Testis (tissue), 3 donors: ENCODE measurements around the gene AGR3. TPM values are rescaled to one million over a fixed set of nuclear protein-coding genes. Genes with fewer than 3 reads are reported as not detected.

ENCODE experiments used
- DNase-seq: peaks from one replicate; pipeline ENCODE4 v3.0.0-alpha.2; 2019
- H3K27ac ChIP-seq, 2 donors: fragments of 200-600 bp; sonication (generic); one replicate each; pipeline ENCODE4 v1.5.1; 2019
- H3K27me3 ChIP-seq: fragments of 200-600 bp; sonication (generic); one replicate; pipeline ENCODE4 v1.5.1; 2019
- H3K36me3 ChIP-seq: fragments of 200-600 bp; sonication (generic); one replicate; pipeline ENCODE4 v1.5.1; 2017; ENCODE audit warnings: low read depth; ENCODE audit errors: missing control alignments
- H3K4me1 ChIP-seq: fragments of 200-600 bp; sonication (generic); one replicate; pipeline ENCODE4 v1.5.1; 2019
- H3K4me3 ChIP-seq, 2 donors: fragments of 200-600 bp; sonication (generic); one replicate each; pipeline ENCODE4 v1.5.1; 2017 to 2019
- H3K9me3 ChIP-seq: fragments of 200-600 bp; sonication (generic); one replicate; pipeline ENCODE4 v1.5.1; 2017
- CTCF ChIP-seq, 3 experiments: fragments of 450-650 bp in 2 of 3; fragments of 200-600 bp in 1 of 3; sonication (generic) in 1 of 3; IDR thresholded peaks; one replicate each; pipeline ENCODE4 v1.5.1; 2016 to 2019; ENCODE audit warnings: antibody characterized with exemption in 3 of 3, mild to moderate bottlenecking in 2 of 3, moderate library complexity in 1 of 3
- POLR2A ChIP-seq: fragments of 450-650 bp; IDR thresholded peaks from one replicate; pipeline ENCODE4 v1.6.1; 2017; ENCODE audit warnings: antibody characterized with exemption, mild to moderate bottlenecking, moderate library complexity
- WGBS, 2 donors: methylation state at CpG; one replicate each; pipeline ENCODE4 v1.1.5; 2018; 5-methylcytosine and 5-hydroxymethylcytosine counted together
- intact Hi-C: fragments of 100-400 bp; cut with DNase I; formaldehyde crosslinking; loops from one replicate; pipeline ENCODE4 v1.15.1; 2023; ENCODE audit warnings: low total_unique reads
- polyA plus RNA-seq: library from polyadenylated mRNA; stranded (reverse); fragments of 350-450 nt; fragmentation: Illumina TruSeq; extraction: RNeasy Lipid Tissue Mini Kit (QIAGEN cat#74804); gene quantifications from one replicate; pipeline ENCODE4 v1.2.3, GENCODE V29; 2014; ENCODE audit warnings: low read depth, low replicate concordance; ENCODE audit not compliant: insufficient read depth
- total RNA-seq, 2 donors: library from RNA; depleted of rRNA; stranded (reverse); fragments of >200 nt; gene quantifications; one replicate each; pipeline ENCODE4 v1.2.3, GENCODE V29; 2016

The AGR3 gene
- total and polyA plus RNA-seq, 3 donors from 2014 or later = 2.0 TPM; not detected in 2

GRCh38 chr7:16904076-16904475 lies 22.3 kb upstream of the AGR3 start:
- H3K9me3 ChIP-seq = no peaks in the 10 kb centered on the region
- H3K4me1 ChIP-seq = no peaks in the 10 kb centered on the region
- H3K36me3 ChIP-seq = no peaks in the 10 kb centered on the region
- DNase-seq = no peak
- no peaks in the 10 kb centered on the region for H3K27me3 ChIP-seq
- intact Hi-C loops = no loop called here
- H3K27ac ChIP-seq = no peak overlapping the region
- WGBS, 2 donors = 64 to 74% methylated on average over 2 of the region's 2 CpGs
- no peak overlapping the region for H3K4me3 ChIP-seq
- TF ChIP-seq CTCF (IDR thresholded peaks at IDR 0.05) (no peak), POLR2A (no peak)

- Histone ChIP-seq H3K4me1 (no peaks in the 10 kb centered on the region), H3K36me3 (no peaks in the 10 kb centered on the region), H3K27me3 (no peaks in the 10 kb centered on the region), H3K27ac (no peak overlapping the region), H3K4me3 (no peak overlapping the region), H3K9me3 (no peaks in the 10 kb centered on the region)
- DNase-seq = no peak
- 88 to 89% methylated on average over 4 of the region's 4 CpGs for WGBS, 2 donors
- TF ChIP-seq POLR2A (no peak), CTCF (IDR thresholded peaks at IDR 0.05) (no peak)
- intact Hi-C loops = no loop called here
Observed at GRCh38 chr7:16900209-16900768, 18.5 kb upstream of the AGR3 start.

GRCh38 chr7:16891874-16892643 lies 10.3 kb upstream of the AGR3 start:
- intact Hi-C loops = no loop called here
- Histone ChIP-seq H3K4me1 (no peaks in the 10 kb centered on the region), H3K36me3 (no peaks in the 10 kb centered on the region), H3K27ac (no peak overlapping the region), H3K4me3 (no peak overlapping the region), H3K9me3 (no peaks in the 10 kb centered on the region), H3K27me3 (no peaks in the 10 kb centered on the region)
- 93 to 100% methylated on average over 1 of the region's 1 CpG for WGBS, 2 donors
- TF ChIP-seq CTCF (IDR thresholded peaks at IDR 0.05) = no peak
- TF ChIP-seq POLR2A = no peak
- DNase-seq = no peak

GRCh38 chr7:16891338-16891737 lies 9.6 kb upstream of the AGR3 start:
- H3K4me1 ChIP-seq = no peaks in the 10 kb centered on the region
- no peaks in the 10 kb centered on the region for H3K27me3 ChIP-seq
- 48 to 54% methylated on average over 2 of the region's 2 CpGs for WGBS, 2 donors
- no peak for DNase-seq
- no peak overlapping the region for H3K27ac ChIP-seq
- TF ChIP-seq CTCF (IDR thresholded peaks at IDR 0.05) (no peak), POLR2A (no peak)
- H3K4me3 ChIP-seq = no peak overlapping the region
- no peaks in the 10 kb centered on the region for H3K36me3 ChIP-seq
- no peaks in the 10 kb centered on the region for H3K9me3 ChIP-seq
- intact Hi-C loops = no loop called here
